Natural killer cell (primary cell): ENCODE results near the gene LYPD1. TPM values are rescaled to one million over a fixed set of nuclear protein-coding genes. Genes with fewer than 3 reads are reported as not detected.

ENCODE experiments used
- ATAC-seq, 3 donors: fragments of 150-1000 bp in 2 of 3; fragments of 200-7000 bp in 1 of 3; cut with Tn5 transposase; 1 replicate in 1 of 3; 2 replicates in 2 of 3; pipeline ENCODE4 v1.10.0; 2021; ENCODE audit warnings: mild to moderate bottlenecking in 2 of 3, moderate library complexity in 2 of 3
- DNase-seq, 2 donors: peaks; one replicate each; pipeline versions ENCODE4 v3.0.0 to v3.0.0-alpha.2; 2013 to 2021; ENCODE audit warnings: mixed read lengths in 1 of 2
- H3K27ac ChIP-seq: one replicate; pipeline ENCODE4 v1.5.1; 2013; ENCODE audit warnings: mild to moderate bottlenecking, low read length
- H3K27me3 ChIP-seq: one replicate; pipeline ENCODE4 v1.6.1; 2013; ENCODE audit warnings: low read length; ENCODE audit not compliant: control insufficient read depth, insufficient read depth
- H3K36me3 ChIP-seq: one replicate; pipeline ENCODE4 v1.6.1; 2013; ENCODE audit warnings: low read length; ENCODE audit not compliant: control insufficient read depth, insufficient read depth
- H3K4me1 ChIP-seq: one replicate; pipeline ENCODE4 v1.6.1; 2013; ENCODE audit warnings: low read length; ENCODE audit not compliant: control insufficient read depth, insufficient read depth
- H3K4me3 ChIP-seq: one replicate; pipeline ENCODE4 v1.5.1; 2013; ENCODE audit warnings: low read length
- H3K9me3 ChIP-seq: one replicate; pipeline ENCODE4 v1.6.1; 2013; ENCODE audit warnings: low read length; ENCODE audit not compliant: control insufficient read depth, insufficient read depth
- H3K27ac Mint-ChIP-seq, 2 donors: one replicate each; pipeline ENCODE4 v1.8.0; 2022; ENCODE audit warnings: mild to moderate bottlenecking in 2 of 2, mixed read lengths in 2 of 2, moderate library complexity in 1 of 2
- H3K27me3 Mint-ChIP-seq, 2 donors: one replicate each; pipeline ENCODE4 v1.8.0; 2022; ENCODE audit warnings: low read depth in 2 of 2, mixed read lengths in 2 of 2
- H3K36me3 Mint-ChIP-seq: one replicate; pipeline ENCODE4 v1.8.0; 2022; ENCODE audit warnings: mixed read lengths
- H3K4me1 Mint-ChIP-seq, 2 donors: one replicate each; pipeline ENCODE4 v1.8.0; 2022; ENCODE audit warnings: mixed read lengths in 2 of 2
- H3K4me3 Mint-ChIP-seq: one replicate; pipeline ENCODE4 v1.8.0; 2022; ENCODE audit warnings: mild to moderate bottlenecking, moderate library complexity, mixed read lengths
- H3K9me3 Mint-ChIP-seq, 2 donors: one replicate each; pipeline ENCODE4 v1.8.0; 2022; ENCODE audit warnings: mixed read lengths in 2 of 2
- WGBS: methylation state at CpG from one replicate; pipeline ENCODE4 v1.1.7; 2013; ENCODE audit warnings: missing lambda C conversion rate; ENCODE audit not compliant: insufficient coverage; 5-methylcytosine and 5-hydroxymethylcytosine counted together
- intact Hi-C: fragments of 100-400 bp; cut with micrococcal nuclease; formaldehyde crosslinking; loops from one replicate; pipeline ENCODE4 v1.14.2; 2022
- total RNA-seq, 4 donors: library from RNA; stranded (reverse); fragments of 120-200 nt in 1 of 4; gene quantifications; one replicate each; pipeline versions ENCODE4 v1.2.3 to v1.2.4, GENCODE V29; 2013 to 2022
- TF ChIP-seq, protein P1 (sequence below): fragments of 200-600 bp; IDR thresholded peaks from one replicate; pipeline ENCODE4 v1.8.0; 2022; ENCODE audit warnings: antibody characterized with exemption

LYPD1 gene
- total RNA-seq, 3 donors from 2014 or later (not counting 1 experiment from before 2014, with no cell fraction given), result not detected

DNA sequence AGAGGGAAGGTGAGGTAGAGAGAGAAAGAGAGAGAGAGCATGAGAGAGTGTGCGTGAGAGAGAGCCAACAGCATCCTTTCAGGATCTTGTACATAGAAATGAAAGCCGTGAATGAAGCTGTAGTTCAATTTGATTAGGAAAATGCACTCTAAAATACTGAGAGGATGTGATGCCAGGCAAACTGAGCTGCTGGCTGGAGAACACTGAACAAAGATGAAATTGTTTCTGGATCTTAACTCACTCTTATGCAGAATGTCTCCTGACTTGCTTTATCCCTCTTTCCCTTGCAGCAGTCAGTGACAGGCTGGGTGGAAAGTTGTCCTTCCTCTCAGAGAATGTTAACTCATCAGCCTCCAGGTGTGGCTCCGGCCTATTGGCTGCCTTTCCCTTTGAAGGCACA lies 10.7 kb downstream of the LYPD1 start:
- H3K27me3 ChIP-seq, result no peaks in the 10 kb centered on the region
- H3K4me3 Mint-ChIP-seq, result no peak overlapping the region
- no peaks in the 10 kb centered on the region for H3K9me3 ChIP-seq
- H3K9me3 Mint-ChIP-seq, result peaks cover 0 to 8% of the 10 kb centered on the region in 2 donors
- no peak for DNase-seq
- H3K27ac Mint-ChIP-seq, result no peak overlapping the region
- no peaks in the 10 kb centered on the region for H3K36me3 Mint-ChIP-seq
- no peak overlapping the region for H3K27ac ChIP-seq
- WGBS, result 92% methylated on average over 3 of the region's 3 CpGs
- no peaks in the 10 kb centered on the region for H3K27me3 Mint-ChIP-seq
- ATAC-seq, result no peak
- no peak overlapping the region for H3K4me3 ChIP-seq
- no peaks in the 10 kb centered on the region for H3K36me3 ChIP-seq
- no peaks in the 10 kb centered on the region for H3K4me1 Mint-ChIP-seq
- no peaks in the 10 kb centered on the region for H3K4me1 ChIP-seq
- intact Hi-C loops, result no loop called here
- TF ChIP-seq, protein P1, sequence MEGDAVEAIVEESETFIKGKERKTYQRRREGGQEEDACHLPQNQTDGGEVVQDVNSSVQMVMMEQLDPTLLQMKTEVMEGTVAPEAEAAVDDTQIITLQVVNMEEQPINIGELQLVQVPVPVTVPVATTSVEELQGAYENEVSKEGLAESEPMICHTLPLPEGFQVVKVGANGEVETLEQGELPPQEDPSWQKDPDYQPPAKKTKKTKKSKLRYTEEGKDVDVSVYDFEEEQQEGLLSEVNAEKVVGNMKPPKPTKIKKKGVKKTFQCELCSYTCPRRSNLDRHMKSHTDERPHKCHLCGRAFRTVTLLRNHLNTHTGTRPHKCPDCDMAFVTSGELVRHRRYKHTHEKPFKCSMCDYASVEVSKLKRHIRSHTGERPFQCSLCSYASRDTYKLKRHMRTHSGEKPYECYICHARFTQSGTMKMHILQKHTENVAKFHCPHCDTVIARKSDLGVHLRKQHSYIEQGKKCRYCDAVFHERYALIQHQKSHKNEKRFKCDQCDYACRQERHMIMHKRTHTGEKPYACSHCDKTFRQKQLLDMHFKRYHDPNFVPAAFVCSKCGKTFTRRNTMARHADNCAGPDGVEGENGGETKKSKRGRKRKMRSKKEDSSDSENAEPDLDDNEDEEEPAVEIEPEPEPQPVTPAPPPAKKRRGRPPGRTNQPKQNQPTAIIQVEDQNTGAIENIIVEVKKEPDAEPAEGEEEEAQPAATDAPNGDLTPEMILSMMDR, result no peak

DNA sequence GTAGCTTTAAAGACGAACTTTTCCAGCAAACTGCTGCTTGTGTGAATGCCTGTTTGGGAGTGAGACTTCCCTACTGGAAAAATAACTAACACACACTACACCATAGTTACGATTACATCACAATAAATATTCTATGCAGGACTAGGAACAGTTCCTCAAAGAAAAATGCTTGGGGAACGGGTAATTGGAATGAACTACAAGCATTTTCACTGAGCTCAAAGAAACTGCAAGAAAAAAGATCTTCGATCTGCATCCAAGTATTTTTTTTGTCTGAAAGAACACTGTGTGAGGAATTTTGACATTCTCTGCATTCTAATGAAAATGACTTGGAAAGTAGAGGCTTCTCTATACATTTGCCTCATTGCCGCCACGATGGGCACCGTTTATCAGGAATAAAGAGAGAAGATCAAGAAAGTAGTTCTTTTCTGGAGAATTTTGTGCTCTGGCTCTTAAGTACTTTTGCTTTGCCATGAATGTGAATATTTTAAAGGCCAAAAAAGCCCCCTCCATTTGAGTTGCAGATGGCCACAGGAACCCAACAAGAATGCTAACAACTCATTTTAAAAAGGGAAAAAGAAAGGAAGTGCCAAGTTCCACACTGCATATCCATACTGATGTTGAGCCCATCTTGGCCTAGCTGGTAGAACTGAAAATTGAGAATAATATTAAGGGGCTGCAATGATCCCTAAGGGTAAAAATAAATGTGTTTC lies 13.6 kb downstream of the LYPD1 start:
- Histone ChIP-seq H3K9me3 (no peaks in the 10 kb centered on the region), H3K4me1 (no peaks in the 10 kb centered on the region), H3K27me3 (no peaks in the 10 kb centered on the region), H3K36me3 (no peaks in the 10 kb centered on the region), H3K4me3 (no peak overlapping the region), H3K27ac (no peak overlapping the region)
- no peak for DNase-seq
- Mint-ChIP-seq H3K4me3 (no peak overlapping the region), H3K27me3 (no peaks in the 10 kb centered on the region), H3K36me3 (no peaks in the 10 kb centered on the region), H3K4me1 (no peaks in the 10 kb centered on the region), H3K9me3 (peaks cover 0 to 5% of the 10 kb centered on the region in 2 donors), H3K27ac (no peak overlapping the region)
- 69% methylated on average over 7 of the region's 7 CpGs for WGBS
- ATAC-seq, result no peak
- intact Hi-C loops, result no loop called here
- TF ChIP-seq, protein P1, result no peak

DNA sequence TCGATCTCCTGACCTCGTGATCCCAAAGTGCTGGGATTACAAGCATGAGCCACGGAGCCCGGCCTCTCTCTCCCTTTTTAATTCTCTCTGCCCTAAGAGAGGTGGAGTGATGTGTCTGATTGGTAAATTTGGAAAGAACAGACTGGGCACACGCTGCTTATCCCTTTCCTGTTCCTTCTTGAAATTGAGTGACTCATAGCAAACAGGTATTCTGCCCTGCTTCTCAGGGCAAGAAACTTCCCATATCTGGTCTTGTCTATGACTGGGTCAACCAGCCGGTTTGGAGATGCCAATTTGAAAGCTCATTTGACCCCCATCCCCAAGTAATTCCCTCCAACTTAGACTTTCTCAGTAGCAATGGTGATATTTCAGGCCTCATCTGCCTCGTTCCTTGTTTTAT lies 15.0 kb downstream of the LYPD1 start:
- H3K4me3 Mint-ChIP-seq, result no peak overlapping the region
- H3K27ac Mint-ChIP-seq, result no peak overlapping the region
- Histone ChIP-seq H3K27ac (no peak overlapping the region), H3K27me3 (no peaks in the 10 kb centered on the region), H3K9me3 (no peaks in the 10 kb centered on the region), H3K4me3 (no peak overlapping the region), H3K36me3 (no peaks in the 10 kb centered on the region), H3K4me1 (no peaks in the 10 kb centered on the region)
- no peaks in the 10 kb centered on the region for H3K4me1 Mint-ChIP-seq
- H3K9me3 Mint-ChIP-seq, result peaks cover 0 to 4% of the 10 kb centered on the region in 2 donors
- no peaks in the 10 kb centered on the region for H3K27me3 Mint-ChIP-seq
- no peaks in the 10 kb centered on the region for H3K36me3 Mint-ChIP-seq
- 83% methylated on average over 3 of the region's 7 CpGs for WGBS
- ATAC-seq, result no peak
- intact Hi-C loops, result no loop called here
- DNase-seq, result no peak
- TF ChIP-seq, protein P1, result no peak

DNA sequence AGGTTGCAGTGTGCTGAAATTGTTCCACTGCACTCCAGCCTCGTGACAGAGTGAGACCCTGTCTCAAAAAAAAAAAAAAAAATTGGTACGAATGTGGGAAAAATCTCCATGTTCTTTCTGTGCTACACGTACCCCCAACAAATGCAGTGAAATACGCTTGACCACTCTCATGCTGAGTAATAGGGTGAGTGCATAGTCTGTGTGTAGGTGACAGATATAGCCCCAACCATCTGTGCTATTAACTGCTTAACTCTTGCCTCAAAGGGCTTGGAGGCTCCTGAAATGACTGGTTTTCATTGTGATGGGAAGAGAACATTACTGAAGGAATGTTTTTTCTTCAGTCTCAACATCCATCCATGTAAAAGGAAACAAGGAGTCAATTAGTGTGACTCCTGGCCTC lies 15.7 kb downstream of the LYPD1 start:
- TF ChIP-seq, protein P1, result no peak
- peaks cover 0 to 4% of the 10 kb centered on the region in 2 donors for H3K9me3 Mint-ChIP-seq
- H3K4me1 Mint-ChIP-seq, result no peaks in the 10 kb centered on the region
- intact Hi-C loops, result no loop called here
- WGBS, result 60% methylated on average over 4 of the region's 4 CpGs
- DNase-seq, result no peak
- H3K27ac Mint-ChIP-seq, result no peak overlapping the region
- no peak overlapping the region for H3K4me3 Mint-ChIP-seq
- Histone ChIP-seq H3K27ac (no peak overlapping the region), H3K9me3 (no peaks in the 10 kb centered on the region), H3K36me3 (no peaks in the 10 kb centered on the region), H3K27me3 (no peaks in the 10 kb centered on the region), H3K4me1 (no peaks in the 10 kb centered on the region), H3K4me3 (no peak overlapping the region)
- H3K36me3 Mint-ChIP-seq, result no peaks in the 10 kb centered on the region
- no peaks in the 10 kb centered on the region for H3K27me3 Mint-ChIP-seq
- ATAC-seq, result no peak
